Inferior parietal cortex (tissue), 1 donor: ENCODE data around the gene STAC3.

ENCODE experiments used
- DNase-seq: peaks from one replicate; pipeline ENCODE4 v3.0.0-alpha.2; 2016; ENCODE audit errors: extremely low spot score

Gene STAC3

DNA sequence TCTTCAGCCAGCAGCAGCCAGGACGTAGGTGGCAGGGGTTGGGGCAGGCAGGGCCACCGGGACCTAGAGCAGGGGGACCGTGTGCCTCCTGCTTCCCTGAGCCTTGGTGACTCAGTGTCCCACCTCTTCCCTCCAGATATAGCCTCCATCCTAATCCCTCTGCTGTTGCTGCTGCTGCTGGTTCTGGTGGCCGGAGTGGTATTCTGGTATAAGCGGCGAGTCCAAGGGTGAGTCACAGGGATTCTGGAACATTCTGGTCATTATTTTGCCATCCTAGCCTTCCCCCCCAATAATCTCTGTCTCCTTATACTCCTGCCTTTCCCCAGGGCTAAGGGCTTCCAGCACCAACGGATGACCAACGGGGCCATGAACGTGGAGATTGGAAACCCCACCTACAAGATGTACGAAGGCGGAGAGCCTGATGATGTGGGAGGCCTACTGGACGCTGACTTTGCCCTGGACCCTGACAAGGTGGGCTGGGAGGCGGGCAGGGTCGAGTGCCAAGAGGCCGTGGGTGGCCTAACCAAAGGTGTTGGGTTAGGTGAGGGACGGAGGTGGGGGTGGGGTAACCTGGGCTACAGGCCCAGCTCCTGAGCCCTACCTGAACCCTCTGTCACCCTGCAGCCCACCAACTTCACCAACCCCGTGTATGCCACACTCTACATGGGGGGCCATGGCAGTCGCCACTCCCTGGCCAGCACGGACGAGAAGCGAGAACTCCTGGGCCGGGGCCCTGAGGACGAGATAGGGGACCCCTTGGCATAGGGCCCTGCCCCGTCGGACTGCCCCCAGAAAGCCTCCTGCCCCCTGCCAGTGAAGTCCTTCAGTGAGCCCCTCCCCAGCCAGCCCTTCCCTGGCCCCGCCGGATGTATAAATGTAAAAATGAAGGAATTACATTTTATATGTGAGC lies 38.9 kb downstream of the STAC3 start:
- no peak for DNase-seq

DNA sequence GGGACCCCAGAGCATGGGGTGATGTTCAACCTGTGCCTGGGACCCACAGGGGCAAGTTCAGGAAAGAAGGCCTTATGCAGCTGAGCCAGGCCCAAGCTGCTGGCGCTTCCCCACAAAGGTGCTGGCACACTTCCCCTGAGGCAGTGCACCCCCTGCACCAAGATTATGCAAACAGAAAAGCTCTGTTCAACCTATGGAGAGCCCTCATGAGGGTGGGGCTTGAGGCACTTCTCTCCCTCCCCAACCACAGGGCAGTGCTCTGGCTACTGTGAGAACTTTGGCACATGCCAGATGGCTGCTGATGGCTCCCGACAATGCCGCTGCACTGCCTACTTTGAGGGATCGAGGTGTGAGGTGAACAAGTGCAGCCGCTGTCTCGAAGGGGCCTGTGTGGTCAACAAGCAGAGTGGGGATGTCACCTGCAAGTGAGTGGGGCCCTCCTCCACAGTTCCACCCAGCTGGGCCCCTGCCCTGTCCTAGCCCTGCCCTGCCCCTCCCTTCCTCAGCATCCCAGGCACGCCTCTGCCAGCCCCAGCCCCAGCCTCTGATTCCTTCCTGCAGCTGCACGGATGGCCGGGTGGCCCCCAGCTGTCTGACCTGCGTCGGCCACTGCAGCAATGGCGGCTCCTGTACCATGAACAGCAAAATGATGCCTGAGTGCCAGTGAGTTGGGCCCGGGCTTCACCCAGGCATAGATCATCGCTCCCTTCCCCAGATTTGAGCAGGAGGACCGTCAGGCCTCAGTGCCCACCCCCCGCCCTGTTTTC lies 39.9 kb downstream of the STAC3 start:
- DNase-seq, result no peak

DNA sequence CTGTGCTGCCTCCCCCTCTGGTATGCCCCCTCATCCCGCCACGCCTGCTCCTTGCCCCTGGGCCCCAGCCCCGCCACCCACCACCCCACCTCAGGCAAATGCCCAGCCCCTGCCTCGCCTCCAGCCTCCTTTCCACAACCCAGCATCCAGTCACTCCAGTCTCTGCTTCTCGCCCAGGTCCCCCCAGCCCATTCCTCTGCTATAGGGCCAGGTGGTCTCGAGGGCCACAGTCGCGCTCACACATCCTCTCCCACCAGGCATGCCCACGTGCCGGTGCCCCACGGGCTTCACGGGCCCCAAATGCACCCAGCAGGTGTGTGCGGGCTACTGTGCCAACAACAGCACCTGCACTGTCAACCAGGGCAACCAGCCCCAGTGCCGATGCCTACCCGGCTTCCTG lies 40.5 kb downstream of the STAC3 start:
- no peak for DNase-seq

DNA sequence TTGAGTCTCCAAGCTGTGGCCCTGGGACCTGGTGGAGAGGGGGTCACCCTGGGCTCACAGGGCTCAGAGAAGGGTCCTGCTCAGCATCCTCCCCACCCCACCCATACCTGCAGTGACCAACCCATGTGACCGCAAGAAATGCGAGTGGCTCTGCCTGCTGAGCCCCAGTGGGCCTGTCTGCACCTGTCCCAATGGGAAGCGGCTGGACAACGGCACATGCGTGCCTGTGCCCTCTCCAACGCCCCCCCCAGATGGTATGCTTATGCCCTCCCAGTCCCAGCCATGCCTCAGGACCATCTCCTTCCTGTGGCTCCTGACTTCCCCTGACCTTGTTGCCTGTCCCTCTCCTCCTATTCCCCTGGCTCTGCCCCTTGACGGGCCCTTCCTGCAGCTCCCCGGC lies 41.1 kb downstream of the STAC3 start:
- DNase-seq, result no peak

DNA sequence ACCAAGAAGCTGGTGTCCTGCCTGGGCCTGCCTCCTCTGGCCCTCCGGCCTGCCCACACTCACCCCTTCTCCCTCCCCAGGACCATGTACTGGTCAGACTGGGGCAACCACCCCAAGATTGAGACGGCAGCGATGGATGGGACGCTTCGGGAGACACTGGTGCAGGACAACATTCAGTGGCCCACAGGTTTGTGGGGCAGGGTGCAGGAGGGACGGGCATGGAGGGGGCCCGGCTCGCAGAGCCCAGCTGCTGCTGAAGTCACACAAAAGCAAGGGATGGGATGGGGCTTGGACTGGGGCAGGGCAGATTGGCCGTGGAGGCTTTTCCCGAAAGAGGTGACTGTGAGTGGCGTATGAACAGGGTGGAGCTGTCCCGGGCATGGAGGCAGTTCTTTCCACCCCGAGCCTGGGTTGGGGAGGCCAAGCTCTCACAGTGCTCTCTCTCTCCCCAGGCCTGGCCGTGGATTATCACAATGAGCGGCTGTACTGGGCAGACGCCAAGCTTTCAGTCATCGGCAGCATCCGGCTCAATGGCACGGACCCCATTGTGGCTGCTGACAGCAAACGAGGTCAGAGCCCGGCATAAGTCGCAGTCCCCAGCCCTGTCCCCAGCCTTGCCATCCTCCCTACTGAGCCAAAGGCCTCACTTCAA lies 42.2 kb downstream of the STAC3 start:
- peak; percentile 47 for DNase-seq

DNA sequence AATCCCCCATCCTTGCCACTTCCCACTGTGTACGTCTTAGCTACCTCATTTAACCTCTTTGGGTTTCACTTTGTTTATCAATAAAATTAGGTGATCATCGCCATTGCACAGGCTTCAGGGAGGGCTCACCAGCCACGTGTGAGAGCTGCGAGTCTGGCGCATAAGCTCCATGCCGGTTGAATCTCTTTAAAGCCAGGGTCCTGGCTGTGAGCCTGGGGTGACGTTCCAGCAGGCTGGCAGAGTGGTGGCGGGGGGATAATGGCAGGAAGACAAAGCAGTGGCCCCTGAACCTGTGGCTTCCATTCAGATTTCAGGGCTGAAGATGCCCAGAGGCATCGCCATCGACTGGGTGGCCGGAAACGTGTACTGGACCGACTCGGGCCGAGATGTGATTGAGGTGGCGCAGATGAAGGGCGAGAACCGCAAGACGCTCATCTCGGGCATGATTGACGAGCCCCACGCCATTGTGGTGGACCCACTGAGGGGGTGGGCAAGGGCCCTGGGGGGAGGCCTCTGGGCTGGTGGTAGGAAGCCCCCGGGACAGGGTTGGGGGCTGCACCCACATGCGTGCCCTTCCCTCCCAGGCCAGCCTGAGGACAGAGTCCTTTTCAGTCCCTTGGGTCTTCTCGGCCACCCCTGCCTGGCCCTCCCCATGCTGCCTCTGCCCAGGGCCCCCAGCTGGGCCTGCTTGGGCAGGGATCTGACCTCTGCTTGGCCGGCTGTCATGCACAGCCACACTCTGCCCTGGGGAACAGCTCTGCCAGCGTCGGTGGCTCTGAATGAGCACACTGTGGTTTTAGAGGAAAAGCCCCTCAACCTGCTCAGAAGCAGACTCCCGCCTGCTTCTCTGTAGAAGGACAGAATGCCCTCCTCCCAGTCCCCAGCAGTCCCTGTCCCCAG lies 43.0 kb downstream of the STAC3 start:
- DNase-seq, result no peak

DNA sequence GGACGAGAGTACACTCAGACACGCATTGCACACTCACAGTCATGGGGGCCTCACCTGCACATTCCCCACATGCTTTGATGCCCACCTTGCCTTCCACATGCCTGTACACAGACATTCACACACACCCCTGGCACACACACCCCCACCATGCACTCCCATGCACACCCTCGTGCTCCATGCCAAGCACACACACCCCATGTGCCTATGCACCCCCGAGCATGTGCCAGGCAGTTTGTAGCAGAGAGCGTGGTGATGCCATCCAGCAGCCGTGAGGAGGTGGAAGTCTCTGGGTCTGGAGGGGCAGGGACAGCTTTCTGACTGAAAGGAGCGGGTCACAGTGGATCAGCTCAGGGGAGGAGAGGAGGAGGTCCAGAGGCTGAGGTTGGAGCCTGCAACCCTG lies 45.1 kb downstream of the STAC3 start:
- DNase-seq, result no peak

DNA sequence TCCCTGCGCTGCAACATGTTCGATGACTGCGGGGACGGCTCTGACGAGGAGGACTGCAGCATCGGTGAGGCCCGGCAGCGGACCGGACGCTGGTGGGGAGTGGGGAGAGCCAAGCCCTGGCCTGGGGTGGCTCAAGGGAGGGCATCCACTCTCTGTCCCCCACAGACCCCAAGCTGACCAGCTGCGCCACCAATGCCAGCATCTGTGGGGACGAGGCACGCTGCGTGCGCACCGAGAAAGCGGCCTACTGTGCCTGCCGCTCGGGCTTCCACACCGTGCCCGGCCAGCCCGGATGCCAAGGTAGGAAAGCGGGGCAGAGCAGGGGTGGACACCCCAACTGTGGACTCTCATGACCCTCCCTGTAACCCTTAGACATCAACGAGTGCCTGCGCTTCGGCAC lies 45.8 kb downstream of the STAC3 start:
- no peak for DNase-seq

DNA sequence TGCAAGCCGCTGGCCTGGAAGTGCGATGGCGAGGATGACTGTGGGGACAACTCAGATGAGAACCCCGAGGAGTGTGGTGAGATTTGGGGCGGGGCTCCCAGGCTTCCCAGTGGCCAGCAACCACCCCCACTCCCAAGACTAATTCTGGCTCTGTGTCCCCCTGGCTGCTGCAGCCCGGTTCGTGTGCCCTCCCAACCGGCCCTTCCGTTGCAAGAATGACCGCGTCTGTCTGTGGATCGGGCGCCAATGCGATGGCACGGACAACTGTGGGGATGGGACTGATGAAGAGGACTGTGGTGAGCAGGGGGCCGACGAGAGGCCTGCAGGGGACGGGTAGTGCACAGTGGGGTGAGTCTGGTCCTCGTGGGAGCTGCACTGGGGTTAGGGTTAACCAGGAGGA lies 46.5 kb downstream of the STAC3 start:
- no peak for DNase-seq

DNA sequence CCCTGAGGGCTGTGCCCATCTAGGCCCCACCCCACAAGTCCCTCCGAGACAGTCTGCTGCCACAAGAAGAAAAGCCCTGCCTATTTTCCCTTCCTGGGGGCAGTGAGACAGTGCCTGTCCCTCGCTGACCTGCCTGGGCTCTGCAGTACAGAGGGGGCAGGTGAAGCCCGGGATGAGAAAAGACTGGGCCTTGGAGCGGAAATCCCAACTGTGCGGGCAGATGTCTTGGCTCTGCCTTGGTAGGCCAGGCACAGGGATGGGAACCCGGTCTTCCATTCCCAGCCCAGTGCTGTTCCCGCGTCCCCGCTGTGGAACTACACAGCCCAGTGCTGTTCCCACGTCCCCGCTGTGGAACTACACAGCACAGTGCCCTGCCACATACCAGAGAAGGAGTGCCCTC lies 47.2 kb downstream of the STAC3 start:
- no peak for DNase-seq

DNA sequence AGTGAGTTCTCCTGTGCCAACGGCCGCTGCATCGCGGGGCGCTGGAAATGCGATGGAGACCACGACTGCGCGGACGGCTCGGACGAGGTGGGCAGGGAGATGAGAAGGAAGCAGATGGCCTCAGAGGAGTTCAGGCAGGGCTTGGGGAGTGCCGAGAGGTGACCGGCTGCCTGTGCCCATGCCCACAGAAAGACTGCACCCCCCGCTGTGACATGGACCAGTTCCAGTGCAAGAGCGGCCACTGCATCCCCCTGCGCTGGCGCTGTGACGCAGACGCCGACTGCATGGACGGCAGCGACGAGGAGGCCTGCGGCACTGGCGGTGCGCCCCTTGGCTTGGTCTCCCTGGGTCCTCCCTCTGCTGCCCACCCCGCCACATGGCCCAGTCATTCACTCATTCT lies 47.8 kb downstream of the STAC3 start:
- DNase-seq, result no peak

DNA sequence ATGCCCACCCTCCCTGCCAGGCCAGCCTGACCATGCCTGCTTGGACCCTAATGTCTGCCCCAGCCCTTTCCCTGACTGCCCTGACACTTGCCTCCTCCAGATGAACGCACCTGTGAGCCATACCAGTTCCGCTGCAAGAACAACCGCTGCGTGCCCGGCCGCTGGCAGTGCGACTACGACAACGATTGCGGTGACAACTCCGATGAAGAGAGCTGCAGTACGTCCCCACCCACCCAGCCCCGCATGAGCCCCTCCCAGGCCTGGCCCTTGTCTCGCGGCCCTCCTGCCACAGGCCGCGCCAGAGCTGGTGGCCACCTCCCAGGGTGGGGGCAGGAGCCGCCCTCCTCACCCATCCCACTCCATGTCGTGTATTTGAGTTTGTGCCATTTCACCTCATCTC lies 48.7 kb downstream of the STAC3 start:
- DNase-seq, result no peak

DNA sequence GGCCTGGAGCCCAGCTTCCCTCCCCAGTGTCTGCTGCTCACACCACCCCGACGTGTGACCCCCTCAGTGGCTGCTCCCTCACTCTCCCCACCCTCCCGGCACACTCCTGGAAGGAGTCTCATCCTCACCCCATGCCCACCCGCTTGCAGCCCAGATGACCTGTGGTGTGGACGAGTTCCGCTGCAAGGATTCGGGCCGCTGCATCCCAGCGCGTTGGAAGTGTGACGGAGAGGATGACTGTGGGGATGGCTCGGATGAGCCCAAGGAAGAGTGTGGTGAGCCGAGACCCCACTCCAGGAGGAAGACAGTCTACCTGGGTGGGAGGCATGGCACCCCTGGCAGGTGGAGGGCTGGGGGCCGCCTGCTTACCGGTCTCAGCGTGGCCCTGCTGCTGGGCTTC lies 49.4 kb downstream of the STAC3 start:
- DNase-seq, result no peak

DNA sequence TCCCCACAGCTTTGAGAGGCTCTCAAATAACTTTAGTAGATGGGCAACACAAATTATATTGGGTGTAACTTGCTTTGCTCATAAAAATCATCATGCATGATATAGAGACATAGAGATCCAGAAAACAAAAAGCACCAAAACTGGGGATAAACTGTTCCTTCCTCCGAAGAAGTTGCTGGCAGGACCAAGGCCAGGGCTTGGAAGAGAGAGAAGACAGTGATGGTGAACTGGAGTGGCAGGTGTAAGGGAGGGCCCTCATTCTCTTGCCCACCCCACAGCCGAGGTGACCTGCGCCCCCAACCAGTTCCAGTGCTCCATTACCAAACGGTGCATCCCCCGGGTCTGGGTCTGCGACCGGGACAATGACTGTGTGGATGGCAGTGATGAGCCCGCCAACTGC lies 49.8 kb downstream of the STAC3 start:
- DNase-seq, result no peak

DNA sequence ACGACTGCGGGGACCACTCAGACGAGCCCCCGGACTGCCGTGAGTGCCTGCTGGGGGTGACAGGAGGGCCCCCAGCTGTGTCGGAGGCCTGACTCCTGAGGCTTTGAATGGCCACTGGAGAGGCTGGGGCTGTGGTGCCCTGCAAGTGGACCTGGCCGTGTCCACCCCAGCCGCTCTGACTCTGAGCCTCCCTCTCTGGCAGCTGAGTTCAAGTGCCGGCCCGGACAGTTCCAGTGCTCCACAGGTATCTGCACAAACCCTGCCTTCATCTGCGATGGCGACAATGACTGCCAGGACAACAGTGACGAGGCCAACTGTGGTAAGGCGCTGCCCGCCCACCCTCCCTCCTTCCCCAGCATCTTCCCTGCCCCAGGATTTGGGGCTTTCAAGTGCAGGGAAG lies 50.5 kb downstream of the STAC3 start:
- DNase-seq, result no peak

DNA sequence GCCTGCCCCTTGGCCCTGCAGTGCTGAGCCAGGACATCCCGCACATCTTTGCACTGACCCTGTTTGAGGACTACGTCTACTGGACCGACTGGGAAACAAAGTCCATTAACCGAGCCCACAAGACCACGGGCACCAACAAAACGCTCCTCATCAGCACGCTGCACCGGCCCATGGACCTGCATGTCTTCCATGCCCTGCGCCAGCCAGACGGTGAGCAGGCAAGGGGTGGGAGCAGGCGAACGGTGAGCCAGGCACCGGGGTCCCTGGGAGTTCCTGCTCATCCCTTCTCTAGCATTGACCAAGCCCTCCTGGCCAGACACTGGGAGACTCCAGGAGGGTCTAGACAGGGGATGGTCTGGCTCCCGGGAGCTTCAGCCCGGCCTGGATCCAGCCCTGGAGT lies 51.8 kb downstream of the STAC3 start:
- DNase-seq, result no peak

DNA sequence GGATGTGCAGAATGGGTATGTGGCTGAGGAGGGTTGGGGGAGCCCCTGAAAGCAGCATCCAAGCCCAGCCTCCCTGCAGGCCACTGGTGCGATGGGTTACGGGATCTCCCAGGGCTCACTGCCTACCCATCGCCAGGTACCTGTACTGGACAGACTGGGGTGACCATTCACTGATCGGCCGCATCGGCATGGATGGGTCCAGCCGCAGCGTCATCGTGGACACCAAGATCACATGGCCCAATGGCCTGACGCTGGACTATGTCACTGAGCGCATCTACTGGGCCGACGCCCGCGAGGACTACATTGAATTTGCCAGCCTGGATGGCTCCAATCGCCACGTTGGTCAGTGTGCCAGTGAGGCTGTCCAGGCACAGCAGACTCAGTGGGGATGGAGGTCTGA lies 52.7 kb downstream of the STAC3 start:
- DNase-seq, result no peak

DNA sequence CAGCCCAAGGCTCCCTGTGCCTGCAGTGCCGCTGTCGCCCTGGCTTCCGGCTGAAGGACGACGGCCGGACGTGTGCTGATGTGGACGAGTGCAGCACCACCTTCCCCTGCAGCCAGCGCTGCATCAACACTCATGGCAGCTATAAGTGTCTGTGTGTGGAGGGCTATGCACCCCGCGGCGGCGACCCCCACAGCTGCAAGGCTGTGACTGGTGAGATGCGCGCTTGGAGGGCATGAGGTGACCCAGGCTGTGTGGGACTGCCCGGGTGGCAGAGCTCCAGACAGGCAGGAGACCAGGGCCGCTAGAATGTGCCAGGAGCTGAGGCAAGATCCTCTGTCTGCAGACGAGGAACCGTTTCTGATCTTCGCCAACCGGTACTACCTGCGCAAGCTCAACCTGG lies 54.0 kb downstream of the STAC3 start:
- DNase-seq, result no peak

DNA sequence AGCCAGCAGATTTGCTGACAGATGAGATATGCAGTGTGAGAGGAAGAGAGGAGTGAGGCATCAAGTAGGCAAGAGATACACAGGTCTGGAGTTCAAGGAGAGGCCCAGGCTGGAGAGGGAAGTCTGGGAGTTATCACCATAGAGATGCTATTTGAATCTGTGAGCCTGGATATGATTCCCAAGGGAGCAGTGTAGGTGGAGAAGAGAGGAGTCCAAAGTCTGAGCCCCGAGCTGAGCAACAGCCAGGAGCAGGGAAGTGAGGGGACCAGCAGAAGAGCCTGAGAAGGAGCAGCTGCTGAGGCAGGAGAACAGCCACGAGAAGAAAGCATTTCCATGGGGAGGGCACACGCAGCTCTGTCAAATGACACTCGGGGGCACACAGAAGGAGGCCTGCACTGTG lies 54.5 kb downstream of the STAC3 start:
- no peak for DNase-seq

DNA sequence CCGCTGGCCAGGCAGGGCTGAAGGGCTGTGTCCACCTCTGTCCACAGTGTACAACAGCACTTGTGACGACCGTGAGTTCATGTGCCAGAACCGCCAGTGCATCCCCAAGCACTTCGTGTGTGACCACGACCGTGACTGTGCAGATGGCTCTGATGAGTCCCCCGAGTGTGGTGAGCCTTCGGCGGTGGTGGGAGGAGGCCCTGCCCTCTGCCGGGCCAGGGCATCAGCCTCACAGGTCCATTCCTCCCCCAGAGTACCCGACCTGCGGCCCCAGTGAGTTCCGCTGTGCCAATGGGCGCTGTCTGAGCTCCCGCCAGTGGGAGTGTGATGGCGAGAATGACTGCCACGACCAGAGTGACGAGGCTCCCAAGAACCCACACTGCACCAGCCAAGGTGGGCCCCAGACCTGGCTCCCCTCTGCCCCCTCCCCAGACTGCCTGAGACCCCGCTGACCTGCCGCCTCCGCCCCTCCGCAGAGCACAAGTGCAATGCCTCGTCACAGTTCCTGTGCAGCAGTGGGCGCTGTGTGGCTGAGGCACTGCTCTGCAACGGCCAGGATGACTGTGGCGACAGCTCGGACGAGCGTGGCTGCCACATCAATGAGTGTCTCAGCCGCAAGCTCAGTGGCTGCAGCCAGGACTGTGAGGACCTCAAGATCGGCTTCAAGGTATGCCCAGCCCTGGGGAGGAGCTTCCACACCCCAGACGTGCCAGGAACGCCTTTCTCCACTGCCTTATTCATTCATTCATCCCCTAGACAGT lies 55.2 kb downstream of the STAC3 start:
- no peak for DNase-seq

DNA sequence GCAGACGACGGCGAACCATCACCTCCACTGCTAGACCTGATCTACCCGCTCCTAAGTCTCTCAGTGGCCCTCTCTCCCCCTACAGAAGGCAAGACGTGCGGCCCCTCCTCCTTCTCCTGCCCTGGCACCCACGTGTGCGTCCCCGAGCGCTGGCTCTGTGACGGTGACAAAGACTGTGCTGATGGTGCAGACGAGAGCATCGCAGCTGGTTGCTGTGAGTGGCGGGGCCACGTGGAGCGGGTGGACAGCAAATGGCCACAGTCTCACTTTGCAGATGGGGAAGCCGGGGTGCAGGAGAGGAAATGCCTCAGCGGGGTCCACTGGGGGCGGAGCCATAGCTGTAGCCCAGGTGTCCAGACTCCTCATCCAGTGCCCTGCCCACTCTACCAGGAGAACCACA lies 55.8 kb downstream of the STAC3 start:
- no peak for DNase-seq
